HepG2 (cell line): Measurements from ENCODE around the gene RGS19. TPM values are rescaled to one million over a fixed set of nuclear protein-coding genes. Genes with fewer than 3 reads are reported as not detected.

Experiments
- ARNT ChIP-seq: fragments of 450-650 bp; IDR thresholded peaks from 2 replicates; pipeline ENCODE4 v1.6.1; 2017
- CCAR2 ChIP-seq: fragments of 200-400 bp; formaldehyde crosslinking; optimal IDR thresholded peaks from 2 replicates; pipeline ENCODE3; 2018; ENCODE audit warnings: low read depth, mild to moderate bottlenecking, low read length, moderate library complexity
- MIER2 ChIP-seq: IDR thresholded peaks from 2 replicates; pipeline ENCODE4 v1.6.1; 2016; ENCODE audit warnings: missing biosample characterization, missing genetic modification reagents
- NCOA5 ChIP-seq: sonication (generic); formaldehyde crosslinking; IDR thresholded peaks from 2 replicates; pipeline ENCODE4 v1.4.0; 2020; ENCODE audit warnings: missing genetic modification reagents
- NFIB ChIP-seq: sonication (generic); formaldehyde crosslinking; IDR thresholded peaks from 2 replicates; pipeline ENCODE4 v1.9.0; 2021; ENCODE audit warnings: missing genetic modification reagents, mild to moderate bottlenecking, borderline replicate concordance
- ONECUT2 ChIP-seq: sonication (generic); formaldehyde crosslinking; IDR thresholded peaks from 2 replicates; pipeline ENCODE4 v1.4.0; 2020; ENCODE audit warnings: missing genetic modification reagents
- RFXANK ChIP-seq: IDR thresholded peaks from 2 replicates; pipeline ENCODE4 v1.6.1; 2016
- SP140L ChIP-seq: sonication (generic); formaldehyde crosslinking; IDR thresholded peaks from 2 replicates; pipeline ENCODE4 v1.4.0; 2020; ENCODE audit warnings: missing genetic modification reagents, borderline replicate concordance
- SYNCRIP ChIP-seq: fragments of 200-400 bp; formaldehyde crosslinking; IDR thresholded peaks from 2 replicates; pipeline ENCODE4 v1.6.1; 2018; ENCODE audit warnings: mild to moderate bottlenecking, low read depth, low read length; ENCODE audit not compliant: insufficient read depth
- YEATS2 ChIP-seq: sonication (generic); formaldehyde crosslinking; IDR thresholded peaks from 2 replicates; pipeline ENCODE4 v1.4.0; 2020; ENCODE audit warnings: missing genetic modification reagents, borderline replicate concordance
- ZKSCAN8 ChIP-seq: IDR thresholded peaks from 2 replicates; pipeline ENCODE4 v1.6.1; 2016; ENCODE audit warnings: borderline replicate concordance, missing genetic modification reagents, missing compliant biosample characterization
- ZNF329 ChIP-seq: sonication (generic); formaldehyde crosslinking; IDR thresholded peaks from 2 replicates; pipeline ENCODE4 v1.9.0; 2021; ENCODE audit warnings: low read depth, mild to moderate bottlenecking, missing genetic modification reagents
- ZNF354B ChIP-seq: sonication (generic); formaldehyde crosslinking; IDR thresholded peaks from 2 replicates; pipeline ENCODE4 v1.8.0; 2022; ENCODE audit warnings: mild to moderate bottlenecking, missing genetic modification reagents
- ZNF562 ChIP-seq: sonication (generic); formaldehyde crosslinking; IDR thresholded peaks from 2 replicates; pipeline ENCODE4 v1.8.0; 2022; ENCODE audit warnings: missing genetic modification reagents, borderline replicate concordance
- ZNF563 ChIP-seq: sonication (generic); formaldehyde crosslinking; IDR thresholded peaks from 2 replicates; pipeline ENCODE4 v1.8.0; 2022; ENCODE audit warnings: mild to moderate bottlenecking, moderate library complexity, missing genetic modification reagents
- ZNF672 ChIP-seq: sonication (generic); formaldehyde crosslinking; IDR thresholded peaks from 2 replicates; pipeline ENCODE4 v1.8.1; 2022; ENCODE audit warnings: missing genetic modification reagents
- polyA plus RNA-seq, 8 experiments: library from polyadenylated mRNA; depleted of rRNA in 3 of 8; stranded (reverse) in 7 of 8; unstranded in 1 of 8; fragments of >200 nt; fragmentation: Illumina TruSeq in 4 of 8; extraction: Trizol in 4 of 8; gene quantifications; 2 replicates each; pipeline versions ENCODE4 v1.2.1 to v1.2.3, GENCODE V29; 2011 to 2016; ENCODE audit warnings: low read depth in 4 of 8, missing spikeins in 1 of 8, mixed read lengths in 1 of 8; ENCODE audit not compliant: insufficient read depth in 1 of 8
- total RNA-seq, 5 experiments: library from RNA; depleted of rRNA; stranded (reverse); fragments of >200 nt; fragmentation: Illumina TruSeq; extraction: Trizol; gene quantifications; 2 replicates each; pipeline ENCODE4 v1.2.3, GENCODE V29; 2016; ENCODE audit warnings: low read depth in 1 of 5
- TF ChIP-seq, protein P1 (sequence below): sonication (generic); formaldehyde crosslinking; conservative IDR thresholded peaks from 2 replicates; pipeline ENCODE4 v1.8.0; 2022; ENCODE audit warnings: low read depth, missing genetic modification reagents
- TF ChIP-seq, protein P2 (sequence below): IDR thresholded peaks from 2 replicates; pipeline ENCODE4 v1.6.1; 2016; ENCODE audit warnings: mild to moderate bottlenecking
- TF ChIP-seq, protein P3 (sequence below): sonication (generic); formaldehyde crosslinking; IDR thresholded peaks from 2 replicates; pipeline ENCODE4 v1.5.1; 2020; ENCODE audit warnings: missing genetic modification reagents, mild to moderate bottlenecking, borderline replicate concordance
- TF ChIP-seq, protein P4 (sequence below): sonication (generic); formaldehyde crosslinking; IDR thresholded peaks from 2 replicates; pipeline ENCODE4 v1.4.0; 2020; ENCODE audit warnings: missing genetic modification reagents
- TF ChIP-seq, protein P5 (sequence below): sonication (generic); formaldehyde crosslinking; IDR thresholded peaks from 2 replicates; pipeline ENCODE4 v1.4.0; 2020; ENCODE audit warnings: mild to moderate bottlenecking, missing genetic modification reagents
- TF ChIP-seq, protein P6 (sequence below): sonication (generic); formaldehyde crosslinking; conservative IDR thresholded peaks from 2 replicates; pipeline ENCODE4 v1.4.0; 2020; ENCODE audit warnings: missing genetic modification reagents

RGS19 gene
- total and polyA plus RNA-seq, 2 of the 13 experiments (the other 11 are each of a cell fraction or from before 2014, with no cell fraction given) = 10.7 to 11.9 TPM

DNA sequence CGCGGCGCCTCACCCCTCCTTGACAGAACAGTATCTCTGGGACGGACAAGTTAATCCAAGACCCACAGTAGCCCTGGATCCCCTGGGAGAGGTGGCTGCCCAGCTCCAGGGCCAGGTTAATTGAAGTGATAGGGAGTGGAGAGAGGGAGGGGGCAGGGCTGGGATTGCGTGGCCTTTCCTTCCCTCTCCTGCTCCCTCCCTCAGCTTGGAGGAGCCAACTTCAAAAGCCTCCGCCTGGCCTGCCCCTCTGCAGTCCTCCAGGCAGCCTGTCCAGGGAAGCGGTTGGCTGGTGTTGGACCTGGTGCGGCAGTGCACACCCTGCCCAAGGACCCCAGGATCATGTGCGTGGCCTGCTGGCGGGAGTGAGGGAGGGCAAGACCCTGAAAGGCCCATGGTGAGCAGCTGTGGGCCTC, 43.4 kb downstream of the RGS19 start, which contains the start of gene C20orf204 (continued):
- TF ChIP-seq, protein P1, sequence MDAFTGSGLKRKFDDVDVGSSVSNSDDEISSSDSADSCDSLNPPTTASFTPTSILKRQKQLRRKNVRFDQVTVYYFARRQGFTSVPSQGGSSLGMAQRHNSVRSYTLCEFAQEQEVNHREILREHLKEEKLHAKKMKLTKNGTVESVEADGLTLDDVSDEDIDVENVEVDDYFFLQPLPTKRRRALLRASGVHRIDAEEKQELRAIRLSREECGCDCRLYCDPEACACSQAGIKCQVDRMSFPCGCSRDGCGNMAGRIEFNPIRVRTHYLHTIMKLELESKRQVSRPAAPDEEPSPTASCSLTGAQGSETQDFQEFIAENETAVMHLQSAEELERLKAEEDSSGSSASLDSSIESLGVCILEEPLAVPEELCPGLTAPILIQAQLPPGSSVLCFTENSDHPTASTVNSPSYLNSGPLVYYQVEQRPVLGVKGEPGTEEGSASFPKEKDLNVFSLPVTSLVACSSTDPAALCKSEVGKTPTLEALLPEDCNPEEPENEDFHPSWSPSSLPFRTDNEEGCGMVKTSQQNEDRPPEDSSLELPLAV (CRISPR knock-in tag) = no peak
- TF ChIP-seq ZNF562 (CRISPR knock-in tag) = no peak
- no peak for TF ChIP-seq SYNCRIP
- TF ChIP-seq ZNF354B (CRISPR knock-in tag) = no peak
- TF ChIP-seq YEATS2 (CRISPR knock-in tag) = peak; percentile 80
- TF ChIP-seq, protein P2, sequence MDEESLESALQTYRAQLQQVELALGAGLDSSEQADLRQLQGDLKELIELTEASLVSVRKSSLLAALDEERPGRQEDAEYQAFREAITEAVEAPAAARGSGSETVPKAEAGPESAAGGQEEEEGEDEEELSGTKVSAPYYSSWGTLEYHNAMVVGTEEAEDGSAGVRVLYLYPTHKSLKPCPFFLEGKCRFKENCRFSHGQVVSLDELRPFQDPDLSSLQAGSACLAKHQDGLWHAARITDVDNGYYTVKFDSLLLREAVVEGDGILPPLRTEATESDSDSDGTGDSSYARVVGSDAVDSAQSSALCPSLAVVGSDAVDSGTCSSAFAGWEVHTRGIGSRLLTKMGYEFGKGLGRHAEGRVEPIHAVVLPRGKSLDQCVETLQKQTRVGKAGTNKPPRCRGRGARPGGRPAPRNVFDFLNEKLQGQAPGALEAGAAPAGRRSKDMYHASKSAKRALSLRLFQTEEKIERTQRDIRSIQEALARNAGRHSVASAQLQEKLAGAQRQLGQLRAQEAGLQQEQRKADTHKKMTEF (CRISPR knock-in tag) = peak; percentile 89; the same call in 1 of the 2 replicates
- TF ChIP-seq, protein P3, sequence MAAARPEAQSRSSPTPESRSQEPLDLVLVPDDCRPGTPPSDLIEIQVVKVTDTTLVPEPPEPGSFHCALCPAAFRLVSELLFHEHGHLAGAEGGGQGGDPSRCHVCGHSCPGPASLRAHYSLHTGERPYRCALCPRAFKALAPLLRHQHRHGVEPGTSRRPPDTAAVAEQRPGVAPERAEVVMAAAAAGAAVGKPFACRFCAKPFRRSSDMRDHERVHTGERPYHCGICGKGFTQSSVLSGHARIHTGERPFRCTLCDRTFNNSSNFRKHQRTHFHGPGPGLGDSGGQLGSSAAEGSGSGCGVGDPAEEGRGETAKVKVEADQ = peak; percentile 66
- no peak for TF ChIP-seq NCOA5 (CRISPR knock-in tag)
- TF ChIP-seq ARNT = no peak
- peak; percentile 12 for TF ChIP-seq ONECUT2
- TF ChIP-seq, protein P4, sequence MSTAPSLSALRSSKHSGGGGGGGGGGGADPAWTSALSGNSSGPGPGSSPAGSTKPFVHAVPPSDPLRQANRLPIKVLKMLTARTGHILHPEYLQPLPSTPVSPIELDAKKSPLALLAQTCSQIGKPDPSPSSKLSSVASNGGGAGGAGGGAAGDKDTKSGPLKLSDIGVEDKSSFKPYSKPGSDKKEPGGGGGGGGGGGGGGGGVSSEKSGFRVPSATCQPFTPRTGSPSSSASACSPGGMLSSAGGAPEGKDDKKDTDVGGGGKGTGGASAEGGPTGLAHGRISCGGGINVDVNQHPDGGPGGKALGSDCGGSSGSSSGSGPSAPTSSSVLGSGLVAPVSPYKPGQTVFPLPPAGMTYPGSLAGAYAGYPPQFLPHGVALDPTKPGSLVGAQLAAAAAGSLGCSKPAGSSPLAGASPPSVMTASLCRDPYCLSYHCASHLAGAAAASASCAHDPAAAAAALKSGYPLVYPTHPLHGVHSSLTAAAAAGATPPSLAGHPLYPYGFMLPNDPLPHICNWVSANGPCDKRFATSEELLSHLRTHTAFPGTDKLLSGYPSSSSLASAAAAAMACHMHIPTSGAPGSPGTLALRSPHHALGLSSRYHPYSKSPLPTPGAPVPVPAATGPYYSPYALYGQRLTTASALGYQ (CRISPR knock-in tag) = no peak
- peak; percentile 12; the same call in 1 of the 2 replicates for TF ChIP-seq RFXANK (CRISPR knock-in tag)
- TF ChIP-seq ZKSCAN8 (CRISPR knock-in tag) = peak; percentile 67; the same call in 1 of the 2 replicates
- TF ChIP-seq, protein P5, sequence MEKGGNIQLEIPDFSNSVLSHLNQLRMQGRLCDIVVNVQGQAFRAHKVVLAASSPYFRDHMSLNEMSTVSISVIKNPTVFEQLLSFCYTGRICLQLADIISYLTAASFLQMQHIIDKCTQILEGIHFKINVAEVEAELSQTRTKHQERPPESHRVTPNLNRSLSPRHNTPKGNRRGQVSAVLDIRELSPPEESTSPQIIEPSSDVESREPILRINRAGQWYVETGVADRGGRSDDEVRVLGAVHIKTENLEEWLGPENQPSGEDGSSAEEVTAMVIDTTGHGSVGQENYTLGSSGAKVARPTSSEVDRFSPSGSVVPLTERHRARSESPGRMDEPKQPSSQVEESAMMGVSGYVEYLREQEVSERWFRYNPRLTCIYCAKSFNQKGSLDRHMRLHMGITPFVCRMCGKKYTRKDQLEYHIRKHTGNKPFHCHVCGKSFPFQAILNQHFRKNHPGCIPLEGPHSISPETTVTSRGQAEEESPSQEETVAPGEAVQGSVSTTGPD (CRISPR knock-in tag) = no peak; the same call in 1 of the 2 replicates
- TF ChIP-seq MIER2 = no peak; the same call in 1 of the 2 replicates
- no peak; the same call in 1 of the 2 replicates for TF ChIP-seq ZNF329 (CRISPR knock-in tag)
- TF ChIP-seq CCAR2 = no peak
- no peak for TF ChIP-seq NFIB (CRISPR knock-in tag)
- TF ChIP-seq ZNF672 (CRISPR knock-in tag) = no peak
- no peak for TF ChIP-seq SP140L (CRISPR knock-in tag)
- TF ChIP-seq, protein P6, sequence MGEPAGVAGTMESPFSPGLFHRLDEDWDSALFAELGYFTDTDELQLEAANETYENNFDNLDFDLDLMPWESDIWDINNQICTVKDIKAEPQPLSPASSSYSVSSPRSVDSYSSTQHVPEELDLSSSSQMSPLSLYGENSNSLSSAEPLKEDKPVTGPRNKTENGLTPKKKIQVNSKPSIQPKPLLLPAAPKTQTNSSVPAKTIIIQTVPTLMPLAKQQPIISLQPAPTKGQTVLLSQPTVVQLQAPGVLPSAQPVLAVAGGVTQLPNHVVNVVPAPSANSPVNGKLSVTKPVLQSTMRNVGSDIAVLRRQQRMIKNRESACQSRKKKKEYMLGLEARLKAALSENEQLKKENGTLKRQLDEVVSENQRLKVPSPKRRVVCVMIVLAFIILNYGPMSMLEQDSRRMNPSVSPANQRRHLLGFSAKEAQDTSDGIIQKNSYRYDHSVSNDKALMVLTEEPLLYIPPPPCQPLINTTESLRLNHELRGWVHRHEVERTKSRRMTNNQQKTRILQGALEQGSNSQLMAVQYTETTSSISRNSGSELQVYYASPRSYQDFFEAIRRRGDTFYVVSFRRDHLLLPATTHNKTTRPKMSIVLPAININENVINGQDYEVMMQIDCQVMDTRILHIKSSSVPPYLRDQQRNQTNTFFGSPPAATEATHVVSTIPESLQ (CRISPR knock-in tag) = no peak; the same call in 1 of the 2 replicates
- no peak for TF ChIP-seq ZNF563 (CRISPR knock-in tag)
